ENCODE data around the gene OR6C2.
"Not testable (repeated sequence)": the region's sequence is repeated elsewhere in the genome, so short reads cannot be mapped to it uniquely, and the experiment has no call there.

Gene OR6C2

DNA sequence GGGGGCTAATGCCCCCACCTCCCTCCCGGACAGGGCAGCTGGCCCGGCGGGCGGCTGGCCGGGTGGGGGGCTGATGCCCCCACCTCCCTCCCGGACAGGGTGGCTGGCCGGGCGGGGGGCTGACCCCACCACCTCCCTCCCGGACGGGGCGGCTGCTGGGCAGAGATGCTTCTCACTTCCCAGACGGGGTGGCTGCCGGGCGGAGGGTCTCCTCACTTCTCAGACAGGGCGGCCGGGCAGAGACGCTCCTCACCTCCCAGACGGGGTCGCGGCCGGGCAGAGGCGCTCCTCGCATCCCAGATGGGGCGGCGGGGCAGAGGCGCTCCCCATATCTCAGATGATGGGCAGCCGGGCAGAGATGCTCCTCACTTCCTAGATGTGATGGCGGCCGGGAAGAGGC is 35.3 kb downstream of the OR6C2 start:
- not testable (repeated sequence) for DNase-seq

- DNase-seq, result not testable (repeated sequence)
Measured at GRCh38 chr12:55484284-55484683, 40.4 kb downstream of the OR6C2 start.

DNA sequence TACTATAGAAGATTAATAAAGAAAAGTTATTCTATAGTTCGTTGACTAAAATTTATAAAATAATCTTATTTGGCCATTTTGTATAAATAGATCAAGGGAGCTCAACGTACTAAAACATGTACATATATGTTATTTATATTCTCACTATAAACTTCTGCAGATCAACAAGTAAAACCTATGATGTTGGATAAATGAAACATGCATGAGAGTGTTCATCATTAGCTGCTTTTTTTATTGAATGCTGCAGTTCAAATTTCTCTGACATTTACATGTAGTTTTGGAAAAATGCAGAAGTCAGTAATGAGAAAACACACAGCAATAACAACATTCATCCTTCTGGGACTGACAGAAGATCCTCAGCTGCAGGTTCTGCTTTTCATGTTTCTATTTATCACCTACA is 48.2 kb downstream of the OR6C2 start, which contains the start of gene OR6C68:
TSS of gene OR6C68 (plus strand) at position 301 of the 400 bp plus-strand sequence. CDS start at position 301, 0 bp downstream.
- no peak for DNase-seq

DNA sequence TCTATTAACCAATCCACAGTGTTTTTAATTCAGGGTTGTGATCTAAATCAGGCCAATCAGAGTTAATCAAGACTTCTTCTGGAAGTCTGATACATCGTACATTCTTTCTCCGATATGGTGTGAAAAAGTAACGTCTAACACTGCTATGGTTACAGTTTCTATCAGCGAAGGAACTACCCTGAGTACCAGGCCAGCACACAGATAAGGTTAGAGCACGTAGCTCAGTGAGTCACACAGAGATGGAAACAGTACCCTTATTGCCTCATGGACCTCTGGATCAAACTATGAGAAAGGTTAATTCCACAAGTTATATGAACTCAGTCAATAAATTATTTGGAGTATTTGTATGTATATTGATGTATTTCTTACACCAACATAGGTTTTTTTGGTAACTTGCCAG is 51.6 kb downstream of the OR6C2 start:
- DNase-seq, result no peak

GRCh38 chr12:55499231-55499630 is 55.4 kb downstream of the OR6C2 start:
- no peak for DNase-seq

GRCh38 chr12:55499810-55500252 is 56.0 kb downstream of the OR6C2 start:
- DNase-seq, result no peak

DNA sequence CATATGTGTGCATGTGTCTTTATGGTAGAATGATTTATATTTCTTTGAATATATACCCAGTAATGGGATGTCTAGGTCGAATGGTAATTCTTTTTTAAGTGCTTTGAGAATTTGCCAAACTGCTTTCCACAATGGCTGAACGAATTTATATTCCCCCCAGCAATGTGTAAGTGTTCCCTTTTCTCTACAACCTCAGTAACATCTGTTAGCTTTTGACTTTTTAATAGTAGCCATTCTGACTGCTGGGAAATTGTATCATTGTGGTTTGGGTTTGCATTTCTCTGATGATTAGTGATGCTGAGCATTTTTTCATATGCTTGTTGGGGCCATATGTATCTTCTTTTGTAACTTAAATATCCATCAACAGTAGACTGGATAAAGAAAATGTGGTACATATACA is 57.7 kb downstream of the OR6C2 start:
- DNase-seq, result no peak

All from CD4-positive, alpha-beta T cell treated with Interleukin-10 for 1 hour (primary cell).